ENCODE data around the gene FMC1. TPM values are rescaled to one million over a fixed set of nuclear protein-coding genes. Genes with fewer than 3 reads are reported as not detected.

FMC1 gene
- total and polyA plus RNA-seq, 12 donors = 24.9 to 96.3 (median 44.0) TPM

DNA sequence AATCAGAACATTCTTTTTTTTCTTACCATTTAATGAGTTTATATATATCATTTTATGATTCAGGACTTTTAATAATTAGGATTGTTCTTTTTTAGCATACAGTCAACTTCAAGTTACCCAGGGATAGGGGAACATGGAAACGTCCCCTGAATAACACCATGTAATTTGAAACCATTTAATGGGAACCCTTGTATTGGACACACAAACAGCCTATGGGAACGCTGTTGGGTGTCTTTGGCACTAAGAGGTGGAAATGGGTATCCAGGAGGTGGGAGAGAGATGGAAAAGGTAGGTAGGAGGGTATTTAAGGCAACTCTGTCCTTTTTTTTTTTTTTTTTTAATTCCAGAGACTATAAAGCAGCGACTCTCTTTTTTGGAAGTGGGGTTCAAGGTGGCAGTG, 21.2 kb downstream of the FMC1 start:
- Histone ChIP-seq H3K9me3 (no peaks in the 10 kb centered on the region), H3K27ac (peak overlapping the region in 1 of 10 donors; percentile 21), H3K4me3 (peak overlapping the region in 1 of 10 donors; percentile 8), H3K27me3 (no peaks in the 10 kb centered on the region), H3K36me3 (peaks cover 0 to 42% (median 0%) of the 10 kb centered on the region in 9 donors), H3K4me1 (peaks cover 0 to 74% (median 55%) of the 10 kb centered on the region in 9 donors)
- ATAC-seq (no peak), DNase-seq (no peak)
- TF ChIP-seq CTCF (IDR thresholded peaks at IDR 0.05) = no peak
- intact Hi-C loops (cut with DNase I) = no loop called here
- 45 to 46% methylated on average over 3 of the region's 3 CpGs for WGBS, 2 donors

DNA sequence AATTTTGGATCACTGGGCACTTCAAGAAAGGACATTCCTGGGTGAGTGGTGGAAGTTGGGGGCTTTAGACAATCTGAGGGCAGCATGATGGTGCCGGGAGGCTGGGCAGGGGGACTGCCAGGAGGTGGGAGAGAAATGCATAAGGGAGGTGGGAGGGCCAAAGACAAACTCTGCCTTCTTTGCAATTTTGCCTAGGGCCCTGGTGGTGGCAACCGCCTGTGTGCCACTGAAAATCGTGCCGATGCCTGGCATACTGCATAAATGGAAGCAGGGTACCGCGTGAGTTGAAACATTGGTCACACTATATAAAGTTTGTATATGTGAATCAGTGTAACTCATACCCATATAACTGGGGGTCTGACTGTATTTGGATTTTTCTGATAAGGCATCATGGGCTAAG, 21.8 kb downstream of the FMC1 start:
- no peaks in the 10 kb centered on the region for H3K9me3 ChIP-seq
- WGBS, 2 donors = 86 to 87% methylated on average over 6 of the region's 6 CpGs
- H3K36me3 ChIP-seq = peaks cover 0 to 49% (median 0%) of the 10 kb centered on the region in 9 donors
- H3K27me3 ChIP-seq = no peaks in the 10 kb centered on the region
- no peak overlapping the region for H3K4me3 ChIP-seq
- TF ChIP-seq CTCF (IDR thresholded peaks at IDR 0.05) = no peak
- ATAC-seq = no peak
- intact Hi-C loops (cut with DNase I) = no loop called here
- no peak for DNase-seq
- peaks cover 0 to 80% (median 59%) of the 10 kb centered on the region in 9 donors for H3K4me1 ChIP-seq
- H3K27ac ChIP-seq = peak overlapping the region in 1 of 10 donors; percentile 21

GRCh38 chr7:139365336-139365735, 24.2 kb downstream of the FMC1 start:
- Histone ChIP-seq H3K27me3 (no peaks in the 10 kb centered on the region), H3K27ac (no peak overlapping the region), H3K4me1 (peaks cover 0 to 95% (median 76%) of the 10 kb centered on the region in 9 donors), H3K9me3 (no peaks in the 10 kb centered on the region), H3K4me3 (no peak overlapping the region), H3K36me3 (peaks cover 0 to 54% (median 0%) of the 10 kb centered on the region in 9 donors)
- WGBS, 2 donors = 77 to 82% methylated on average over 2 of the region's 2 CpGs
- TF ChIP-seq CTCF (IDR thresholded peaks at IDR 0.05) = no peak
- DNase-seq = no peak
- no peak for ATAC-seq
- intact Hi-C loops (cut with DNase I) = no loop called here

GRCh38 chr7:139366400-139366799, 25.3 kb downstream of the FMC1 start:
- DNase-seq (no peak), ATAC-seq (no peak)
- Histone ChIP-seq H3K36me3 (peaks cover 0 to 56% (median 0%) of the 10 kb centered on the region in 9 donors), H3K27me3 (no peaks in the 10 kb centered on the region), H3K27ac (no peak overlapping the region), H3K9me3 (no peaks in the 10 kb centered on the region), H3K4me1 (peaks cover 0 to 99% (median 80%) of the 10 kb centered on the region in 9 donors), H3K4me3 (no peak overlapping the region)
- WGBS, 2 donors = 94 to 97% methylated on average over 6 of the region's 6 CpGs
- intact Hi-C loops (cut with DNase I) = no loop called here
- no peak for TF ChIP-seq CTCF (IDR thresholded peaks at IDR 0.05)

Measured in heart right ventricle (tissue), 16 donors.